ENCODE results near the gene IER3IP1.
"Not testable (repeated sequence)": the region's sequence is repeated elsewhere in the genome, so short reads cannot be mapped to it uniquely, and the experiment has no call there.

The IER3IP1 gene

DNA sequence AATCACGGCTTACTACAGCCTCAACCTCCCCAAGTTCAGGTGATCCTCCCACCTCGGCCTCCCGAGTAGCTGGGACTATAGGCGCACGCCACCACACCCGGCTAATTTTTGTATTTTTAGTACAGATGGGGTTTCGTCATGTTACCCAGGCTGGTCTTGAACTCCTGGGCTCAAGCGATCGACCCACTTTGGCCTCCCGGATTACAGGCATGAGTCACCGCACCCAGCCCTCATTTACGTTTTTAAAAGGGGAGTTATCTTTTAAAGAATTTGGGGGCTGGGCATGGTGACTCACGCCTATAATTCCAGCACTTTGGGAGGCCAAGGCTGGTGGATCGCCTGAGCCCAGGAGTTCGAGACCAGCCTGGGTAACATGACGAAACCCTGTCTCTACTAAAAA, 17.8 kb downstream of the IER3IP1 start:
- DNase-seq, ATAC-seq: not testable (repeated sequence)

DNA sequence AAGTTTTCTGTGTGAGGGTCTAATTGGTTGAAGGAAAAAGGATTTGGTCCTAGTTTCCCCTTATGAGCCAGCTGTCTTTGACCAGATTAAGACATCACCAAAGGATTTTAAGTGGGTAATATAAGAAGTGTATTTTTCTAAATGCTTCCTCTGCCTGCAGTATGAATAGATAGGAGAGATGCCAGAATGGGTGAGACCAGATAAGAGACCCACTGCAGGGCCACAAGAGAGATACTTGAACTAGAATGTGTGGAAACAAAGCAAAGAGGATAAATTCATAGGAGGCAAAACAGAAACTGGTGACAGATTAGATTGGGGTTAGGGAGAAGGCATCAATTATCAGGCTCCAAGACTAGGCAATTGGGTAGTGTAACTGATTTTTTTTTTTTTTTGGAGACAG, 24.7 kb downstream of the IER3IP1 start:
- DNase-seq = no peak
- ATAC-seq = no peak

GRCh38 chr18:47150824-47151366, 25.3 kb downstream of the IER3IP1 start:
- peak; percentile 8 for ATAC-seq
- DNase-seq = peak; percentile 7

DNA sequence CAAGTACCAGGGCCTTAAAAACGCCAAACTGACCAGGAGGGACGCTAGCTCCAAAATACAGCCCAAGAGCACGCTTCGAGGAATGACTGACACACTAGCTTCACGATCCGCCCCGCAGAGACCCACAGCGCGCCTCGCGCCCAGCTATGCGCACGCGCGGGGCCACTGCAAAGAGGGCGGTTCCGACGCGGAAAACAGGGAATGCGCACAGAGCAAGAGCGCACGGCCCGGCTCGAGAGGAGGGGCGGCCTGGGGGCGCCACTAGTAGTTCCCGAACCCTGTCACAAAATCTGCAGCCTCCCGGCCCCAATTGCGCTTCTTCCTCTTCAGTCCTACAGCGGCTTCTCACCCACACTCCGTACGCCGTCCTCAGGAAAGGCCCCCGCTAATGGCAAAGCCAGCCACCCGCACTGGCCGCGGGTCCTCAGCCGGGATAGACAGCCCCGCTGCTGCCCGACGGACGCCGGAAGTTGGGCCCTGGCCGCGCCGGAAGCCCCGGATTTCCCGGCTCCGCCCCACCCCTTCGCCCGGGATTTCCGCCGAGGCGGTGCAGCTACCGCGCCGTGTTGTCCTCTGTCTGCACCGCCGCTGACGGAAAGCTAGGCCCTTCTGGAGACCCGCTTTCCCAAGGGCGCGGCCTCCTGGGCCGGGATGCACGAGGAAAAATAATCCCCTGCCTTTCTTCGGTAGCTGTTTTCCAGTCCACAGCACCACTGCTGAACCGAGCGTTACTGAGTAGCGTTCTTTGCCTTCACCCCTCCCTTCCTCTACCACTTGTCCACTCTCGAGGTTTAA, 25.9 kb downstream of the IER3IP1 start, which contains the start of gene HDHD2:
TSS of gene HDHD2 (minus strand) at position 472 of the 795 bp plus-strand sequence. CDS start 14,061 bp downstream, outside the sequence.
- DNase-seq (peak; percentile 89), ATAC-seq (peak; percentile 91)

GRCh38 chr18:47149457-47150028, 26.6 kb downstream of the IER3IP1 start:
- DNase-seq = peak; percentile 6
- no peak for ATAC-seq

DNA sequence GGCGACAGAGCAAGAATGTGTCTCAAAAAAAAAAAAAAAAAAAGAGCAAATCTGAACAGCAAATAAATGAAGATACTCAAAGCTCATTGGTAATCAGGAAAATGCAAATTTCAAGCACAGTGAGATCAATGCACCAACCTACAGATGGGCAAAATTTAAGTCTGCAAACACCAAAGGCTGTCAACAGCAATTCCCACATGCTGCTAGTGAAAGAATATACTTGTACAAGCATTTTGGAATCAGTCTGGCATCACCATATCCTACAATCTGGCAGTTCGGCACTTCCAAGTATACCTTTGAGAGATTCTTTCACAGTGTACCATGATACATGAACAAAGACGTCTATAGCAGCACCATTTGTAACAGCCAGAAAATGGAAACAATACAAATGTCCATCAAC, 30.0 kb downstream of the IER3IP1 start:
- no peak for DNase-seq
- no peak for ATAC-seq

- no peak for ATAC-seq
- DNase-seq = no peak
These were observed 32.2 kb downstream of the IER3IP1 start for GRCh38 chr18:47143899-47144485.

DNA sequence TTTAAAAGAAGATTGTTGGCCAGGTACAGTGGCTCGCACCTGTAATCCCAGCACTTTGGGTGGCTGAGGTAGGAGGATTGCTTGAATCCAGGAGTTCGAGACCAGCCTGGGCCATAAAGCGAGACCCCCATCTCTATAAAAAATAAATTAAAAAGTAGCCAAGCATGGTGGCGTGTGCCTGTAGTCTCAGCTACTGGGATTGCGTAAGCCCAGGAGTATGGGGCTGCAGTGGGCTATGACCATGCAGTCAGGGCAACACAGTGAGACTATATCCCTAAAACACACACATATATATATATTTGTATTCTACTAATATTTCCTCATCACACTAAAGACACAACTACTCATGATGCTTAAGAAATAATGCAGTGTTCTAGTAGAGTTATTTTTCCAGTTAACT, 33.0 kb downstream of the IER3IP1 start:
- no peak for ATAC-seq
- DNase-seq = no peak

DNA sequence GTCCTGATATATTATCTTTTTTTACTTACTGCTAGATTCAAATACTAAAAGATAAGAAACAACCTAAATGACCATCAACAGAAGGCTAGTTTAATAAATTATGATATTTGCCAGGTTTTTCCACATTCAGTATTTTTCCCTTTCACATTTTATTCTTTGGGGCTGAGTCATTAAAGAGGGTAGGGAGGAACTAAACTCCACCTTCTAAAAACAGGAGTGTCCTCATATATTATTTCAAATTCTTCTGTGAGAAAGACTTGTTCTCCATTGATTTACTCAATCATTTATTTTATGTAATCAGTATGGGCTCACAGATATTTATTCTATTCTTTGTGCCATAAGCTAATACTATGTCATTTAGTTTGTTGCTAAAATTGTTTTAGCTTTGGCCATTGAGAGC, 34.9 kb downstream of the IER3IP1 start:
- ATAC-seq = no peak

DNA sequence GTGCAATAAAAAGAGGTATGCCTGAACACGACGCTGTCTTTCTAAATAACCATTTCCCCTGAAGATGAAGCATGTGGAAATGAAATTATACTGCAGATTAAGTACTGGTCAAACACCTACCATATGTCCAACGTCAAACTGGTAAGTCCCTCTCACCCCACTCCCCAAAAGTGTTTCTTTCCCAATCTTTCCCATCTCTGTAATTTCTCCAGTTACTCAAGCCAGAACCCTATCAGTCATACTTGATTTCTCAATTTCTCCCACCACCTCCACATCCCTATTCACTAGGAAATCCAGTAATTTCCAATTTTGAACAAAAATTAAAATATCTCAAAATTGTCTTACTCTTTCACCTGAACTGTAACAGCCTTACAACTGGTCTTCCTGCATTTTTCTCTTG, 55.0 kb downstream of the IER3IP1 start:
- no peak for ATAC-seq
- no peak for DNase-seq

More for the DNA sequence above, 34.9 kb downstream of the IER3IP1 start:
- DNase-seq = no peak

DNA sequence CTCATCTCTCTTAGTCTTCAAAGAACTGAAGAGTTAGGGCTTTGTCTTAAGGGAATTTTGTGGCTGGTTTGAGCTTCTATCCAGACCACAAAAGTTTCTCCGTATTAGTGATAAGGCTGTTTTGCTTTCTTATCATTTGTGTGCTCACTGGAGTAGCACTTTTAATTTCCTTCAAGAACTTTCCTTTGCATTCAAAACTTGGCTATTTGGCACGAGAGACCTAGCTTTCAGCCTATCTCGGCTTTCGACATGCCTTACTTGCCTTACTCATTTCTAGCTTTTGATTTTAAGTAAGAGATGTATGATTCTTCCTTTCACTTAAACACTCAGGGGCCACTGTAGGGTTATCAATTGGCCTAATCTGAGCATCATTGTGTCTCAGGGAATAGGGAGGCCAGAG, 55.7 kb downstream of the IER3IP1 start:
- DNase-seq (no peak), ATAC-seq (peak; percentile 83)

- no peak for DNase-seq
- no peak for ATAC-seq
These were observed 57.2 kb downstream of the IER3IP1 start for GRCh38 chr18:47118981-47119380.

- DNase-seq (no peak), ATAC-seq (no peak)
These were observed 61.0 kb downstream of the IER3IP1 start for GRCh38 chr18:47115205-47115604.

DNA sequence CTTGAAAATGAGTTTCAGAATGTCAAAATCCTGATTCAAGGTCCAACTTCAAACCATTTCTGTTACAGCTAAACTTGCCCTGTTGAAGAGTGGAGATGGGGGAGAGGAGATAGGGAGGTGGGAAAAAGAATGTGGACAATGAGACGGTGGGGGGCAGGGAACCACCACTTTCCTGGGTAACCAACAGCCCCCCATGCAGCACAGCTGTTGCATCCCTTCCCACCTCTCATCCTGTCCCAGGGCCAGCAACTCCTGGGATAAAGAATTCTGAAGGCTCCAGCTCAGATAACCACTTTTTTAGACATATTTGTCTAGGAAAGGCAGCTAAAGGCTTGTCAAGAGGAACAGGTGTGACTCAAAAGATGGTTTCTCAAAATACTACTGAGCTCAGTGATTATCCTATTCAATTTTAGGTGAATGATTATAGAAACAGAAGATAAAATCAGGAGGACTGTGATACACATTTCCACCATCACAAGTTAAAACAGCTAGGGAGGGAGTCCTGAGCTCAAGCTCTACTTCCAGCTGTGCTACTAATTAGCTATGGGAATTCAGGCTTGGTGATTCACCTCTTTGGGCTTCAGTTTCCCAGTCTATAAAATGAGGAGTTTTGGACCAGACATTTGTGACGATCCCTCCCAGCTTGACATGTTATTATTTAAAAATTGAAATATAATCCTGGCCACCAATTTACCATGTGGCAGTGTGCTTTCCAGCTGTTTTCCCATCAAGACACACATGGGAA, 62.2 kb downstream of the IER3IP1 start:
- DNase-seq (no peak), ATAC-seq (no peak)

DNA sequence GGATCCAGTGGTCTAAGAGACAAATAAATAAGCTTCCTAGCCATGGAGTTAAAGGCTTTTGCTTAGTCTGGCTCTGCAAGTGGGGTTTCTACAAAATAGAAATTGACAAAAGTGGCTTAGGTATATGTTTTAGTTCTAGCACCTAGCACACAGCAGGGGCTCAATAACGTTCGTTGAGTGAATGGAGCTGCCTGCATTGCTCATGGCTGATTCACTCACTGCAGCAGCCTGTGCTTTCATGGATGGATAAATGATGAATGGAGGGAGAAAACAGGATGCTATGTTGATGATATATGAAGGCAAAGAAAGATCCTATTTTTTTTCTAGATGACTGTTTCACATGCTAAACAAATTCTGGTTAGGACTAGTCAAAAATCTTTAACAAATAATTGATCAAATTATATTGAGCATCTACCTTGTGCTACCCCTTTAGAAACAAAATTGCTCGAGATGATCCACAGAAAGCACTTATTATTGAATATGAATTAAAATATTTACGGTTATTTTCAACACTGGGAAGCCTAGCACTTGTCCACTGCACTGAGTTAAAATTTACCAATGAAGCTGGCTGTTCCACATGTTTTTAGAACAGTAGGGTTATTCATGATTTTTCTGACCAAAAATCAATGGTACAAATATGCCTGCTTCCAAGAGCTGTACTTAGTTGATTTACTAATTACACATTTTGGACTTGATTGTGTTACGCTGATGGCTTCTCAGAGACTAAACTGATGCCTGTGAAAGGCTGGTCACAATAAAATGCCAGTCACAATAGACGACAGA, 65.5 kb downstream of the IER3IP1 start:
- no peak for DNase-seq

DNA sequence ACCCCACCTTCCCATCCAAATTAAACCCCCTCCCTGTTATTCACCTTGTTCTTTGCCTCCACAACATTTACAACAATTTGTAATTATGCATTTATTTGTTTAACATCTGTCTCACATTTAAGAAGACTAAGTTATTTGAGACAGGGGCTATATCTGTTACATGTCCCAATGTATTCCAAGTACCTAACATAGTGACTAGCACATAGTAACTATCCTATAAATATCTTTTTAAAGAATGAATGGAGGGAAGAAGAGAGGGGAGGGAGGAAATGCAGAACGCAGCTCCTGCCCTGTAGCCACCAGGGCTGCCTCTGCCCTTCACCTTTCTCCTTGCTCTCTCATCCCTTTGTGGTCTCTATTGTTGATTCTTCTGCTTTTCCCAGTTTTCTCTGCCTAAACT, 66.4 kb downstream of the IER3IP1 start:
- DNase-seq = no peak
- no peak for ATAC-seq

More for the DNA sequence above, 65.5 kb downstream of the IER3IP1 start:
- no peak for ATAC-seq

DNA sequence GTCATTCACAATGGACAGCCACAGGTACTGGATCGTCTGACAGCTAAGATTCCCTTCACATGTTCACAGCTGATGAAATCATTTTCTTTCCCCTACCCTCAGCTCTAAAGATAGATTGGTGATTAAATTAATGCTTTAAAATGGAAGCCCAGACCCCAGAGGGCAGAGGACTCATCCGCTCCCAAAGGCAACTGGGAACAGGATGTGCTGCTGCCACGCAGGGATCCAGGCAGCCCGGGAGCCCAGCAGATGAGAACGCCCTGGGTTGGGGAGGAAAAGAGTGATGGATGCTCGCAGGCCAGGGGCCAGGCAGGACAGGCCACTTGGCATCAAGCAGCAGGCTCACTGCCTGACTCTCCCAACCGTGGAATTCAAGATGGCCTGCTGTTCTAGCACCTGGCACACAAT, 67.2 kb downstream of the IER3IP1 start:
- ATAC-seq = no peak
- no peak for DNase-seq

DNA sequence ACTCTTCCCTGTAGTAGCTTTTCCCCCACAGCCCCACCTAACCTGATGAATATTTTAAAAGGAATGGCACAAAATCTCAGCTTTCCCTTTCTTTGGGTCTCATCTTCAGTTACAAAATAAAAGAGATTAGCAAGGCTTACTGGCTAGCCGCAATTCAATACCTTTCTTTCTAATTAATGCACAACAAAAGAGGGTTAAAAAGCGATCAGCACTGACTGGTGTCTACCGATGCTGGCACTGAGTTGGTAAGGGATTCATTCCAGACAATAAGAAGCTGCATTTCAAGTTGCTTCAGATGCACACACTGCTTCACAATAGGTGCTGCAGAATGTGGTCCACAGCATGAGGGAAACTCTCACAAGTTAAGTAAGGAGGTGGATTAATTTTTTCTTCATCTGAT, 67.8 kb downstream of the IER3IP1 start:
- ATAC-seq (no peak), DNase-seq (no peak)
